Measurements from ENCODE around the gene CEMIP.
"Not testable (repeated sequence)": the region's sequence is repeated elsewhere in the genome, so short reads cannot be mapped to it uniquely, and the experiment has no call there.

The CEMIP gene

GRCh38 chr15:80958818-80959495, 179.8 kb downstream of the CEMIP start:
- Histone ChIP-seq H3K36me3 (ENCODE audit: control insufficient read depth in 2 of 2, insufficient read depth in 1 of 2, low read length in 2 of 2) (peaks cover 0 to 8% of the 10 kb centered on the region in 2 experiments; a peak in 1 of 3 replicates), H3K4me1 (ENCODE audit: control insufficient read depth, insufficient read depth, low read length) (peaks cover 3% of the 10 kb centered on the region; the same call in 1 of the 2 replicates), H3K4me3 (ENCODE audit: low read depth, low read length) (no peak overlapping the region), H3K9me3 (ENCODE audit: control insufficient read depth, insufficient read depth, low read depth, low read length) (no peaks in the 10 kb centered on the region), H3K27ac (ENCODE audit: extremely low read depth, low read depth, low read length) (no peak overlapping the region)
- ChIA-PET POLR2A (no interaction called here), CTCF (interaction anchor here (1.5 to 2.2 kb wide), 3 partner anchors 11 to 179 kb away, joined by 4 to 10 read pairs (median 8); partner anchors contain the start of gene CEMIP)
- TF ChIP-seq ZSCAN18 (tag by site-specific recombination; IDR thresholded peaks at IDR 0.05) (no peak), ZNF292 (tag by site-specific recombination; IDR thresholded peaks at IDR 0.05; ENCODE audit: borderline replicate concordance, low read depth) (no peak), FEZF1 (tag by site-specific recombination; IDR thresholded peaks at IDR 0.05) (no peak), ZNF768 (tag by site-specific recombination; IDR thresholded peaks at IDR 0.05) (no peak), ZNF132 (tag by site-specific recombination; IDR thresholded peaks at IDR 0.05; ENCODE audit: borderline replicate concordance) (no peak), ZNF202 (tag by site-specific recombination; IDR thresholded peaks at IDR 0.05; ENCODE audit: borderline replicate concordance) (no peak), ZNF529 (tag by site-specific recombination; IDR thresholded peaks at IDR 0.05; ENCODE audit: insufficient replicate concordance) (no peak), ZNF223 (tag by site-specific recombination; IDR thresholded peaks at IDR 0.05) (no peak), RBAK (tag by site-specific recombination; IDR thresholded peaks at IDR 0.05) (no peak), ZBTB17 (tag by site-specific recombination; IDR thresholded peaks at IDR 0.05) (no peak), ZNF114 (tag by site-specific recombination; IDR thresholded peaks at IDR 0.05) (no peak), ZNF311 (tag by site-specific recombination; IDR thresholded peaks at IDR 0.05; ENCODE audit: borderline replicate concordance) (no peak)

- CTCF ChIA-PET = interaction anchor here (8.4 kb wide), 1 partner anchor 187 kb away, joined by 137 read pairs; the partner anchor contains the start of gene CEMIP
- H3K9me3 ChIP-seq (ENCODE audit: control insufficient read depth, insufficient read depth, low read depth, low read length); POLR2A ChIA-PET; H3K27ac ChIP-seq (ENCODE audit: extremely low read depth, low read depth, low read length); H3K4me3 ChIP-seq (ENCODE audit: low read depth, low read length); H3K4me1 ChIP-seq (ENCODE audit: control insufficient read depth, insufficient read depth, low read length): not testable (repeated sequence)
- TF ChIP-seq ZNF580 (tag by site-specific recombination; IDR thresholded peaks at IDR 0.05) (0 out of 2 replicates have a peak, but pooled peaks have one; percentile 27), ZNF146 (tag by site-specific recombination; IDR thresholded peaks at IDR 0.05) (peak; percentile 98)
- H3K36me3 ChIP-seq (ENCODE audit: control insufficient read depth in 2 of 2, insufficient read depth in 1 of 2, low read length in 2 of 2) = peaks cover 2 to 12% of the 10 kb centered on the region in 2 experiments; a peak in 1 of 3 replicates
Measured at GRCh38 chr15:80965454-80965853, 186.3 kb downstream of the CEMIP start.

GRCh38 chr15:80966431-80967197, 187.4 kb downstream of the CEMIP start:
- POLR2A ChIA-PET = interaction anchor here (0.9 kb wide), 1 partner anchor 184 kb away, joined by 3 read pairs; no protein-coding TSS in a partner anchor
- CTCF ChIA-PET = interaction anchor here (0.6 to 8.4 kb wide), 7 partner anchors 11 to 399 kb away, joined by 3 to 137 read pairs (median 7); partner anchors contain the start of gene CEMIP
- no peak overlapping the region for H3K4me3 ChIP-seq (ENCODE audit: low read depth, low read length)
- H3K27ac ChIP-seq (ENCODE audit: extremely low read depth, low read depth, low read length) = no peak overlapping the region
- H3K4me1 ChIP-seq (ENCODE audit: control insufficient read depth, insufficient read depth, low read length) = no peaks in the 10 kb centered on the region
- no peaks in the 10 kb centered on the region for H3K9me3 ChIP-seq (ENCODE audit: control insufficient read depth, insufficient read depth, low read depth, low read length)
- peaks cover 0 to 12% of the 10 kb centered on the region in 2 experiments; a peak in 2 of 3 replicates for H3K36me3 ChIP-seq (ENCODE audit: control insufficient read depth in 2 of 2, insufficient read depth in 1 of 2, low read length in 2 of 2)
- TF ChIP-seq REPIN1 (tag by site-specific recombination; IDR thresholded peaks at IDR 0.05; ENCODE audit: low read depth) (no peak), PBX3 (CRISPR knock-in tag; IDR thresholded peaks at IDR 0.05) (no peak), ZNF221 (tag by site-specific recombination; IDR thresholded peaks at IDR 0.05; ENCODE audit: borderline replicate concordance) (no peak), PRDM6 (tag by site-specific recombination; IDR thresholded peaks at IDR 0.05) (no peak), ZNF76 (tag by site-specific recombination; IDR thresholded peaks at IDR 0.05; ENCODE audit: borderline replicate concordance, low read depth) (no peak), ZNF558 (tag by site-specific recombination; IDR thresholded peaks at IDR 0.05) (no peak), ZNF707 (tag by site-specific recombination; IDR thresholded peaks at IDR 0.05) (no peak), ZNF138 (tag by site-specific recombination; IDR thresholded peaks at IDR 0.05; ENCODE audit: borderline replicate concordance) (no peak), ZNF571 (tag by site-specific recombination; IDR thresholded peaks at IDR 0.05) (no peak)

Measured in HEK293 (cell line).